K562 (cell line): ENCODE measurements around the gene WDR19. TPM values are rescaled to one million over a fixed set of nuclear protein-coding genes. Genes with fewer than 3 reads are reported as not detected.

Experiments
- ATAC-seq: fragments of 200-7000 bp; cut with Tn5 transposase; 3 replicates; pipeline ENCODE4 v1.9.1; 2020; ENCODE audit warnings: moderate library complexity
- BruUV-seq: library from RNA; stranded (reverse); fragments of 400-500 nt; replicated peaks from 2 replicates; lab custom pipeline; 2021; lab: Mats Ljungman, UMichigan
- CTCF ChIA-PET: fragments of 300-600 bp; formaldehyde crosslinking; extraction: SDS; loops from one replicate; lab custom pipeline; 2021; ENCODE audit warnings: low intra/inter-chr PET ratio; lab: Yijun Ruan, JAX
- POLR2A ChIA-PET: fragments of 300-600, 350-650 bp; sonication (Branson Sonifier 250); formaldehyde crosslinking; extraction: SDS; loops from one replicate; lab custom pipeline; 2021; ENCODE audit warnings: antibody characterized with exemption, inconsistent platforms; lab: Yijun Ruan, JAX
- DNase-seq, 4 experiments: peaks; one replicate each; pipeline versions ENCODE4 v3.0.0 to v3.0.0-alpha.2; 2011 to 2018; ENCODE audit warnings: low spot score in 3 of 4, mixed read lengths in 3 of 4; ENCODE audit errors: extremely low read depth in 1 of 4
- FAIRE-seq: peaks from 2 replicates; lab custom pipeline; 2011; peaks lifted over from hg19 to GRCh38; lab: Jason Lieb, UNC
- H2AFZ ChIP-seq: 2 replicates; pipeline ENCODE4 v1.6.0; 2011; ENCODE audit warnings: low read depth, low read length, control low read depth, inconsistent platforms
- H3K27ac ChIP-seq: fragments of 200-600 bp; 3 replicates; pipeline ENCODE4 v1.8.0; 2011; ENCODE audit warnings: low read depth, mild to moderate bottlenecking, control low read depth, inconsistent platforms, low read length, moderate library complexity, mixed read lengths; ENCODE audit errors: extremely low read depth
- H3K27me3 ChIP-seq, 2 experiments: fragments of 300-600 bp in 1 of 2; 2 replicates in 1 of 2; 3 replicates in 1 of 2; pipeline versions ENCODE4 v1.6.0 to v1.8.0; 2011; ENCODE audit warnings: inconsistent platforms in 2 of 2, low read length in 2 of 2, mild to moderate bottlenecking in 1 of 2, mixed read lengths in 1 of 2, moderate library complexity in 1 of 2; ENCODE audit not compliant: control insufficient read depth in 2 of 2, insufficient read depth in 2 of 2
- H3K36me3 ChIP-seq: fragments of 300-600 bp; 3 replicates; pipeline ENCODE4 v1.8.0; 2011; ENCODE audit warnings: mild to moderate bottlenecking, low read length, inconsistent platforms; ENCODE audit not compliant: control insufficient read depth, insufficient read depth
- H3K4me1 ChIP-seq, 2 experiments: fragments of 200-600 bp in 1 of 2; replicated peaks in 1 of 2; 2 replicates in 1 of 2; 3 replicates in 1 of 2; pipeline versions ENCODE4 v1.5.1 to v1.8.0; 2011; ENCODE audit warnings: inconsistent platforms in 2 of 2, low read length in 2 of 2, mild to moderate bottlenecking in 1 of 2, mixed read lengths in 1 of 2, moderate library complexity in 1 of 2; ENCODE audit not compliant: control insufficient read depth in 2 of 2, insufficient read depth in 2 of 2
- H3K4me2 ChIP-seq: 2 replicates; pipeline ENCODE4 v1.6.1; 2011; ENCODE audit warnings: low read length, control low read depth, inconsistent platforms, mixed read lengths; ENCODE audit not compliant: insufficient read depth
- H3K4me3 ChIP-seq: fragments of 200-600 bp; sonication (generic), shearing (Covaris generic); 2 replicates; pipeline ENCODE4 v1.5.1; 2016; ENCODE audit warnings: control low read depth, inconsistent platforms
- H3K79me2 ChIP-seq: fragments of 200-600 bp; 3 replicates; pipeline ENCODE4 v1.8.0; 2011; ENCODE audit warnings: low read length, inconsistent platforms; ENCODE audit not compliant: control insufficient read depth, insufficient read depth
- H3K9ac ChIP-seq, 2 experiments: 2 replicates each; pipeline versions ENCODE4 v1.6.0 to v1.6.1; 2011; ENCODE audit warnings: low read depth in 2 of 2, low read length in 2 of 2, control low read depth in 1 of 2, inconsistent platforms in 1 of 2, mild to moderate bottlenecking in 1 of 2, mixed read lengths in 1 of 2; ENCODE audit not compliant: insufficient read depth in 1 of 2
- H3K9me1 ChIP-seq: one replicate; pipeline ENCODE4 v1.6.0; 2011; ENCODE audit warnings: inconsistent platforms, mild to moderate bottlenecking, low read length, moderate library complexity; ENCODE audit not compliant: control insufficient read depth, insufficient read depth
- H3K9me3 ChIP-seq: replicated peaks from 2 replicates; pipeline ENCODE4 v1.5.1; 2011; ENCODE audit warnings: low read depth, low read length, inconsistent platforms; ENCODE audit not compliant: control insufficient read depth, insufficient read depth
- H4K20me1 ChIP-seq: replicated peaks from 2 replicates; pipeline ENCODE4 v1.6.1; 2011; ENCODE audit warnings: low read length, inconsistent platforms, mixed read lengths; ENCODE audit not compliant: control insufficient read depth, insufficient read depth
- CBFB ChIP-seq: sonication (generic); formaldehyde crosslinking; IDR thresholded peaks from 2 replicates; pipeline ENCODE4 v1.4.0; 2020; ENCODE audit warnings: mild to moderate bottlenecking, missing genetic modification reagents
- E2F3 ChIP-seq: fragments of 250-450 bp; sonication (Bioruptor Pico); IDR thresholded peaks from 2 replicates; pipeline ENCODE4 v1.4.0; 2020; ENCODE audit warnings: mild to moderate bottlenecking
- FIP1L1 ChIP-seq: fragments of 200-400 bp; formaldehyde crosslinking; IDR thresholded peaks from 2 replicates; pipeline ENCODE4 v1.6.1; 2018; ENCODE audit warnings: mild to moderate bottlenecking, low read depth, low read length; ENCODE audit not compliant: poor library complexity, severe bottlenecking
- MTA2 ChIP-seq: fragments of 450-650 bp; IDR thresholded peaks from 2 replicates; pipeline ENCODE4 v1.6.1; 2016; ENCODE audit warnings: low read depth
- NBN ChIP-seq: fragments of 450-650 bp; IDR thresholded peaks from 2 replicates; pipeline ENCODE4 v1.6.1; 2016; ENCODE audit warnings: low read depth, mild to moderate bottlenecking
- NFE2 ChIP-seq: IDR thresholded peaks from 2 replicates; pipeline ENCODE4 v1.6.1; 2014; ENCODE audit warnings: antibody characterized with exemption, low read depth
- SMAD3 ChIP-seq: fragments of 450-650 bp; formaldehyde crosslinking; conservative IDR thresholded peaks from 2 replicates; pipeline ENCODE4 v1.4.0; 2020; ENCODE audit warnings: mild to moderate bottlenecking
- ZEB2 ChIP-seq: fragments of 450-650 bp; IDR thresholded peaks from 2 replicates; pipeline ENCODE4 v1.6.1; 2016
- ZNF324 ChIP-seq: fragments of 250-450 bp; sonication (Bioruptor Pico); IDR thresholded peaks from 2 replicates; pipeline ENCODE4 v1.4.0; 2020; ENCODE audit warnings: mild to moderate bottlenecking
- WGBS: fragments of 100-300 bp; shearing (Covaris generic); methylation state at CpG from one replicate; pipeline ENCODE4 v1.1.6; 2016; ENCODE audit warnings: low coverage, mixed read lengths; ENCODE audit not compliant: insufficient coverage; ENCODE audit errors: missing lambda C conversion rate; 5-methylcytosine and 5-hydroxymethylcytosine counted together
- in situ Hi-C: fragments of 300-500 bp; cut with MboI; formaldehyde crosslinking; loops from 4 replicates; pipeline ENCODE4 v1.15.0; 2018; ENCODE audit warnings: inconsistent platforms, mixed read lengths
- intact Hi-C: fragments of 100-400 bp; cut with micrococcal nuclease; formaldehyde crosslinking; loops from 2 replicates; pipeline ENCODE4 v1.14.2; 2022
- polyA plus RNA-seq, 8 experiments: library from polyadenylated mRNA; depleted of rRNA in 4 of 8; stranded (reverse) in 5 of 8; unstranded in 3 of 8; fragments of >200 nt; fragmentation: Nextera tagmentation in 2 of 8; fragmentation: Illumina TruSeq in 1 of 8; extraction: Ambion mirVana in 2 of 8; extraction: Trizol in 1 of 8; gene quantifications; 2 replicates each; pipeline versions ENCODE4 v1.2.1 to v1.2.3, GENCODE V29; 2011 to 2014; ENCODE audit warnings: inconsistent platforms in 1 of 8, missing spikeins in 1 of 8
- total RNA-seq, 7 experiments: library from RNA; depleted of rRNA in 6 of 7; stranded (reverse); fragments of >200 nt in 6 of 7; fragmentation: Illumina TruSeq in 2 of 7; extraction: Trizol in 2 of 7; gene quantifications; 2 replicates each; pipeline versions ENCODE4 v1.2.1 to v1.2.3, GENCODE V29; 2011 to 2021; ENCODE audit warnings: low replicate concordance in 1 of 7
- TF ChIP-seq, protein P1 (sequence below), 2 experiments: IDR thresholded peaks; 2 replicates each; pipeline ENCODE4 v1.6.1; 2012; ENCODE audit warnings: improper control_type of control experiment in 2 of 2, low read depth in 2 of 2, low read length in 2 of 2, borderline replicate concordance in 1 of 2
- TF ChIP-seq, protein P2 (sequence below): IDR thresholded peaks from 2 replicates; pipeline ENCODE4 v1.6.1; 2011; ENCODE audit warnings: borderline replicate concordance, low read depth, mild to moderate bottlenecking, moderate library complexity, low read length; ENCODE audit not compliant: insufficient read depth, poor library complexity, severe bottlenecking
- TF ChIP-seq, protein P3 (sequence below): fragments of 200-400 bp; formaldehyde crosslinking; IDR thresholded peaks from 2 replicates; pipeline ENCODE4 v1.6.1; 2017; ENCODE audit warnings: mild to moderate bottlenecking, low read depth, low read length, moderate library complexity
- TF ChIP-seq, protein P4 (sequence below): fragments of 450-650 bp; IDR thresholded peaks from 2 replicates; pipeline ENCODE4 v1.6.1; 2018; ENCODE audit not compliant: partially characterized antibody

The WDR19 gene
- total and polyA plus RNA-seq, 9 of the 15 experiments (the other 6 are each of a cell fraction or from before 2014, with no cell fraction given) = 6.8 to 37.6 (median 11.2) TPM

DNA sequence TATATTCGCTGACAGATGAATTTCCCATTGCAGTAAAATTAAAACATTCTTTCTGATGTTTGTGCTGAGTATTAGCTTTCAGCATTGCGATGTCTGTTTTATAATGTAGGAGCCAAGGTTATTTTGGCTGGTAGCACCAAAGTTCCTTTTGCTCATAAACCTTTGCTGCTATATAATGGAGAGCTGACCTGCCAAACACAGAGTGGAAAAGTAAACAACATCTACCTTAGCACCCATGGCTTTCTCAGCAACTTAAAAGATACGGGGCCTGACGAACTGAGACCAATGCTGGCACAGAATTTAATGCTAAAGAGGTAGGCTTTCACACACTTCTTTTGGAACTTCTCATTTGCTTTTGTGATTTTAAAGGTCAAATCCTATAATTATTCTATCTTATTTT, 46.0 kb downstream of the WDR19 start:
- no peaks in the 10 kb centered on the region; a peak in 2 of 5 replicates for H3K4me1 ChIP-seq
- in situ Hi-C loops = no loop called here
- ChIA-PET CTCF (no interaction called here), POLR2A (no interaction called here)
- H3K36me3 ChIP-seq = no peaks in the 10 kb centered on the region
- H3K79me2 ChIP-seq = no peaks in the 10 kb centered on the region
- no peak overlapping the region for H2AFZ ChIP-seq
- intact Hi-C loops = no loop called here
- no peaks in the 10 kb centered on the region for H3K27me3 ChIP-seq
- no peak overlapping the region for H3K27ac ChIP-seq
- DNase-seq = no peak
- no peak overlapping the region for H3K4me3 ChIP-seq
- no TSS peak for BruUV-seq
- no peak overlapping the region for H3K9ac ChIP-seq
- no peak for ATAC-seq
- H4K20me1 ChIP-seq = no peaks in the 10 kb centered on the region
- H3K4me2 ChIP-seq = no peak overlapping the region
- no peak for FAIRE-seq
- H3K9me3 ChIP-seq = no peaks in the 10 kb centered on the region
- 63% methylated on average over 4 of the region's 4 CpGs for WGBS
- no peaks in the 10 kb centered on the region for H3K9me1 ChIP-seq
- no peak for TF ChIP-seq ZNF324 (CRISPR knock-in tag)
- no peak for TF ChIP-seq SMAD3 (CRISPR knock-in tag)
- no peak for TF ChIP-seq FIP1L1
- no peak for TF ChIP-seq NFE2
- no peak for TF ChIP-seq ZEB2
- TF ChIP-seq, protein P1, sequence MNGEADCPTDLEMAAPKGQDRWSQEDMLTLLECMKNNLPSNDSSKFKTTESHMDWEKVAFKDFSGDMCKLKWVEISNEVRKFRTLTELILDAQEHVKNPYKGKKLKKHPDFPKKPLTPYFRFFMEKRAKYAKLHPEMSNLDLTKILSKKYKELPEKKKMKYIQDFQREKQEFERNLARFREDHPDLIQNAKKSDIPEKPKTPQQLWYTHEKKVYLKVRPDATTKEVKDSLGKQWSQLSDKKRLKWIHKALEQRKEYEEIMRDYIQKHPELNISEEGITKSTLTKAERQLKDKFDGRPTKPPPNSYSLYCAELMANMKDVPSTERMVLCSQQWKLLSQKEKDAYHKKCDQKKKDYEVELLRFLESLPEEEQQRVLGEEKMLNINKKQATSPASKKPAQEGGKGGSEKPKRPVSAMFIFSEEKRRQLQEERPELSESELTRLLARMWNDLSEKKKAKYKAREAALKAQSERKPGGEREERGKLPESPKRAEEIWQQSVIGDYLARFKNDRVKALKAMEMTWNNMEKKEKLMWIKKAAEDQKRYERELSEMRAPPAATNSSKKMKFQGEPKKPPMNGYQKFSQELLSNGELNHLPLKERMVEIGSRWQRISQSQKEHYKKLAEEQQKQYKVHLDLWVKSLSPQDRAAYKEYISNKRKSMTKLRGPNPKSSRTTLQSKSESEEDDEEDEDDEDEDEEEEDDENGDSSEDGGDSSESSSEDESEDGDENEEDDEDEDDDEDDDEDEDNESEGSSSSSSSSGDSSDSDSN (IDR thresholded peaks at IDR 0.05; ENCODE audit: borderline replicate concordance in 1 of 2, low read depth in 2 of 2, low read length in 2 of 2) = no peak
- TF ChIP-seq CBFB (CRISPR knock-in tag) = no peak
- TF ChIP-seq, protein P2, sequence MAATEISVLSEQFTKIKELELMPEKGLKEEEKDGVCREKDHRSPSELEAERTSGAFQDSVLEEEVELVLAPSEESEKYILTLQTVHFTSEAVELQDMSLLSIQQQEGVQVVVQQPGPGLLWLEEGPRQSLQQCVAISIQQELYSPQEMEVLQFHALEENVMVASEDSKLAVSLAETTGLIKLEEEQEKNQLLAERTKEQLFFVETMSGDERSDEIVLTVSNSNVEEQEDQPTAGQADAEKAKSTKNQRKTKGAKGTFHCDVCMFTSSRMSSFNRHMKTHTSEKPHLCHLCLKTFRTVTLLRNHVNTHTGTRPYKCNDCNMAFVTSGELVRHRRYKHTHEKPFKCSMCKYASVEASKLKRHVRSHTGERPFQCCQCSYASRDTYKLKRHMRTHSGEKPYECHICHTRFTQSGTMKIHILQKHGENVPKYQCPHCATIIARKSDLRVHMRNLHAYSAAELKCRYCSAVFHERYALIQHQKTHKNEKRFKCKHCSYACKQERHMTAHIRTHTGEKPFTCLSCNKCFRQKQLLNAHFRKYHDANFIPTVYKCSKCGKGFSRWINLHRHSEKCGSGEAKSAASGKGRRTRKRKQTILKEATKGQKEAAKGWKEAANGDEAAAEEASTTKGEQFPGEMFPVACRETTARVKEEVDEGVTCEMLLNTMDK = no peak
- TF ChIP-seq, protein P3, sequence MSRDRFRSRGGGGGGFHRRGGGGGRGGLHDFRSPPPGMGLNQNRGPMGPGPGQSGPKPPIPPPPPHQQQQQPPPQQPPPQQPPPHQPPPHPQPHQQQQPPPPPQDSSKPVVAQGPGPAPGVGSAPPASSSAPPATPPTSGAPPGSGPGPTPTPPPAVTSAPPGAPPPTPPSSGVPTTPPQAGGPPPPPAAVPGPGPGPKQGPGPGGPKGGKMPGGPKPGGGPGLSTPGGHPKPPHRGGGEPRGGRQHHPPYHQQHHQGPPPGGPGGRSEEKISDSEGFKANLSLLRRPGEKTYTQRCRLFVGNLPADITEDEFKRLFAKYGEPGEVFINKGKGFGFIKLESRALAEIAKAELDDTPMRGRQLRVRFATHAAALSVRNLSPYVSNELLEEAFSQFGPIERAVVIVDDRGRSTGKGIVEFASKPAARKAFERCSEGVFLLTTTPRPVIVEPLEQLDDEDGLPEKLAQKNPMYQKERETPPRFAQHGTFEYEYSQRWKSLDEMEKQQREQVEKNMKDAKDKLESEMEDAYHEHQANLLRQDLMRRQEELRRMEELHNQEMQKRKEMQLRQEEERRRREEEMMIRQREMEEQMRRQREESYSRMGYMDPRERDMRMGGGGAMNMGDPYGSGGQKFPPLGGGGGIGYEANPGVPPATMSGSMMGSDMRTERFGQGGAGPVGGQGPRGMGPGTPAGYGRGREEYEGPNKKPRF = no peak
- TF ChIP-seq MTA2 = no peak
- TF ChIP-seq E2F3 (CRISPR knock-in tag) = no peak
- TF ChIP-seq, protein P4, sequence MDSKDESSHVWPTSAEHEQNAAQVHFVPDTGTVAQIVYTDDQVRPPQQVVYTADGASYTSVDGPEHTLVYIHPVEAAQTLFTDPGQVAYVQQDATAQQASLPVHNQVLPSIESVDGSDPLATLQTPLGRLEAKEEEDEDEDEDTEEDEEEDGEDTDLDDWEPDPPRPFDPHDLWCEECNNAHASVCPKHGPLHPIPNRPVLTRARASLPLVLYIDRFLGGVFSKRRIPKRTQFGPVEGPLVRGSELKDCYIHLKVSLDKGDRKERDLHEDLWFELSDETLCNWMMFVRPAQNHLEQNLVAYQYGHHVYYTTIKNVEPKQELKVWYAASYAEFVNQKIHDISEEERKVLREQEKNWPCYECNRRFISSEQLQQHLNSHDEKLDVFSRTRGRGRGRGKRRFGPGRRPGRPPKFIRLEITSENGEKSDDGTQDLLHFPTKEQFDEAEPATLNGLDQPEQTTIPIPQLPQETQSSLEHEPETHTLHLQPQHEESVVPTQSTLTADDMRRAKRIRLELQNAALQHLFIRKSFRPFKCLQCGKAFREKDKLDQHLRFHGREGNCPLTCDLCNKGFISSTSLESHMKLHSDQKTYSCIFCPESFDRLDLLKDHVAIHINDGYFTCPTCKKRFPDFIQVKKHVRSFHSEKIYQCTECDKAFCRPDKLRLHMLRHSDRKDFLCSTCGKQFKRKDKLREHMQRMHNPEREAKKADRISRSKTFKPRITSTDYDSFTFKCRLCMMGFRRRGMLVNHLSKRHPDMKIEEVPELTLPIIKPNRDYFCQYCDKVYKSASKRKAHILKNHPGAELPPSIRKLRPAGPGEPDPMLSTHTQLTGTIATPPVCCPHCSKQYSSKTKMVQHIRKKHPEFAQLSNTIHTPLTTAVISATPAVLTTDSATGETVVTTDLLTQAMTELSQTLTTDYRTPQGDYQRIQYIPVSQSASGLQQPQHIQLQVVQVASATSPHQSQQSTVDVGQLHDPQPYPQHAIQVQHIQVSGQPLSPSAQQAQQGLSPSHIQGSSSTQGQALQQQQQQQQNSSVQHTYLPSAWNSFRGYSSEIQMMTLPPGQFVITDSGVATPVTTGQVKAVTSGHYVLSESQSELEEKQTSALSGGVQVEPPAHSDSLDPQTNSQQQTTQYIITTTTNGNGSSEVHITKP = no peak
- TF ChIP-seq NBN = no peak
